Measurements from ENCODE around the gene NEURL1. TPM values are rescaled to one million over a fixed set of nuclear protein-coding genes. Genes with fewer than 3 reads are reported as not detected.

Gene NEURL1
- total RNA-seq, 1 experiment from 2014 or later: 0.84 TPM

- ChIA-PET CTCF (interaction anchor here (1.6 kb wide), 1 partner anchor 9 kb away, joined by 4 read pairs; no protein-coding TSS in a partner anchor), POLR2A (no interaction called here)
- intact Hi-C loops (cut with micrococcal nuclease; ENCODE audit: unreplicated experiment): no loop called here
- no peak for TF ChIP-seq CTCF (IDR thresholded peaks at IDR 0.05; ENCODE audit: insufficient read depth in 1 of 2, low read depth in 1 of 2, low read length in 1 of 2, severe bottlenecking in 1 of 2, unreplicated experiment in 1 of 2)
- H3K4me3 Mint-ChIP-seq (ENCODE audit: unreplicated experiment): no peak overlapping the region
- no peak for DNase-seq
- Histone ChIP-seq H3K4me1 (no peaks in the 10 kb centered on the region), H3K4me3 (ENCODE audit: low read depth, low read length) (no peak overlapping the region), H3K9me3 (no peaks in the 10 kb centered on the region), H3K36me3 (ENCODE audit: control insufficient read depth, insufficient read depth, low read length) (no peaks in the 10 kb centered on the region; the same call in 1 of the 2 replicates), H3K27me3 (replicated peaks; ENCODE audit: control insufficient read depth, insufficient read depth, low read length) (no peaks in the 10 kb centered on the region)
- H3K27ac Mint-ChIP-seq (ENCODE audit: unreplicated experiment): no peak overlapping the region
- H3K27me3 Mint-ChIP-seq (ENCODE audit: insufficient read depth, unreplicated experiment): no peaks in the 10 kb centered on the region
- no TSS peak for BruUV-seq (replicated peaks)
- H3K9me3 Mint-ChIP-seq (ENCODE audit: unreplicated experiment): no peaks in the 10 kb centered on the region
- peaks cover 4% of the 10 kb centered on the region for H3K36me3 Mint-ChIP-seq (ENCODE audit: insufficient read depth, unreplicated experiment)
- H3K4me1 Mint-ChIP-seq (ENCODE audit: low read depth, unreplicated experiment): peaks cover 7% of the 10 kb centered on the region
These were observed 108.7 kb downstream of the NEURL1 start for GRCh38 chr10:103602028-103602851.

- DNase-seq: no peak
- POLR2A ChIA-PET: no interaction called here
- CTCF ChIA-PET: interaction anchor here (1.6 kb wide), 1 partner anchor 10 kb away, joined by 4 read pairs; no protein-coding TSS in a partner anchor
- Histone ChIP-seq H3K4me3 (ENCODE audit: low read depth, low read length) (no peak overlapping the region), H3K27me3 (replicated peaks; ENCODE audit: control insufficient read depth, insufficient read depth, low read length) (no peaks in the 10 kb centered on the region), H3K9me3 (no peaks in the 10 kb centered on the region), H3K36me3 (ENCODE audit: control insufficient read depth, insufficient read depth, low read length) (no peaks in the 10 kb centered on the region; the same call in 1 of the 2 replicates), H3K4me1 (no peaks in the 10 kb centered on the region)
- H3K27ac Mint-ChIP-seq (ENCODE audit: unreplicated experiment): no peak overlapping the region
- intact Hi-C loops (cut with micrococcal nuclease; ENCODE audit: unreplicated experiment): no loop called here
- H3K4me3 Mint-ChIP-seq (ENCODE audit: unreplicated experiment): no peak overlapping the region
- H3K27me3 Mint-ChIP-seq (ENCODE audit: insufficient read depth, unreplicated experiment): no peaks in the 10 kb centered on the region
- H3K4me1 Mint-ChIP-seq (ENCODE audit: low read depth, unreplicated experiment): peaks cover 7% of the 10 kb centered on the region
- peaks cover 5% of the 10 kb centered on the region for H3K36me3 Mint-ChIP-seq (ENCODE audit: insufficient read depth, unreplicated experiment)
- BruUV-seq (replicated peaks): no TSS peak
- TF ChIP-seq CTCF (IDR thresholded peaks at IDR 0.05; ENCODE audit: insufficient read depth in 1 of 2, low read depth in 1 of 2, low read length in 1 of 2, severe bottlenecking in 1 of 2, unreplicated experiment in 1 of 2): no peak
- no peaks in the 10 kb centered on the region for H3K9me3 Mint-ChIP-seq (ENCODE audit: unreplicated experiment)
These were observed 109.3 kb downstream of the NEURL1 start for GRCh38 chr10:103602852-103603155.

GRCh38 chr10:103603382-103603781, 109.9 kb downstream of the NEURL1 start:
- H3K36me3 ChIP-seq (ENCODE audit: control insufficient read depth, insufficient read depth, low read length): no peaks in the 10 kb centered on the region; the same call in 1 of the 2 replicates
- BruUV-seq (replicated peaks): no TSS peak
- Mint-ChIP-seq H3K27ac (ENCODE audit: unreplicated experiment) (no peak overlapping the region), H3K27me3 (ENCODE audit: insufficient read depth, unreplicated experiment) (no peaks in the 10 kb centered on the region), H3K4me1 (ENCODE audit: low read depth, unreplicated experiment) (peaks cover 7% of the 10 kb centered on the region), H3K9me3 (ENCODE audit: unreplicated experiment) (no peaks in the 10 kb centered on the region), H3K4me3 (ENCODE audit: unreplicated experiment) (no peak overlapping the region), H3K36me3 (ENCODE audit: insufficient read depth, unreplicated experiment) (peaks cover 11% of the 10 kb centered on the region)
- intact Hi-C loops (cut with micrococcal nuclease; ENCODE audit: unreplicated experiment): no loop called here
- no peaks in the 10 kb centered on the region for H3K4me1 ChIP-seq
- H3K4me3 ChIP-seq (ENCODE audit: low read depth, low read length): no peak overlapping the region
- CTCF ChIA-PET: interaction anchor here (1.6 kb wide), 1 partner anchor 11 kb away, joined by 4 read pairs; no protein-coding TSS in a partner anchor
- POLR2A ChIA-PET: no interaction called here
- H3K27me3 ChIP-seq (replicated peaks; ENCODE audit: control insufficient read depth, insufficient read depth, low read length): no peaks in the 10 kb centered on the region
- TF ChIP-seq CTCF (IDR thresholded peaks at IDR 0.05; ENCODE audit: insufficient read depth in 1 of 2, low read depth in 1 of 2, low read length in 1 of 2, severe bottlenecking in 1 of 2, unreplicated experiment in 1 of 2): no peak
- no peak for DNase-seq
- H3K9me3 ChIP-seq: no peaks in the 10 kb centered on the region

All from Caco-2 (cell line).